ENCODE data around the gene DMAP1. TPM values are rescaled to one million over a fixed set of nuclear protein-coding genes. Genes with fewer than 3 reads are reported as not detected.

DMAP1 gene
- total RNA-seq, 1 donor from 2014 or later, result 54.6 TPM

DNA sequence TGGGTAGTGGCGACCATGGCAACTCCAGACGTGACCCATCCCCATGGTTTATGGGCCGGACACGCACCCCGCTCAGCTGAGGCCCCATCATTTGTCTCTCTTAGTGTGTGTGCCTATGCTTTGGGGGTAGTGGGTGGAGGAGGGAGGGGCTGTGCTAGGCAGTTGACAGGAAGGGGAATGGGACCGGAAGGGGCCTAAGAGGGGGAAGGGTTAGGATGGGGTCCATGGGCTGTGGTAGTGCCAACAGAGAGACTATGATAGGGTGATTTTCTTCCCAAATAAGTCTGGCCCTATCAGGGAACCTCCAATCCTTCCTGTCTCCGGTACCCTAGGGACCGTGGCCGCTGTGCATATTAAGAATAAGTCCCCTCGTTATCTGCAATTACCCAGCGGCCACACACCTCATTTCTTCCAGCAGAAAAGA lies 9.9 kb downstream of the DMAP1 start:
- no peaks in the 10 kb centered on the region for H3K27me3 Mint-ChIP-seq
- H3K4me1 Mint-ChIP-seq (ENCODE audit: unreplicated experiment), result peaks cover 13% of the 10 kb centered on the region
- no peak overlapping the region for H3K27ac Mint-ChIP-seq
- H3K36me3 Mint-ChIP-seq, result peaks cover 15% of the 10 kb centered on the region
- H3K9me3 Mint-ChIP-seq, result no peaks in the 10 kb centered on the region
- no peak for DNase-seq (ENCODE audit: extremely low spot score, unreplicated experiment)
- no peak overlapping the region for H3K4me3 Mint-ChIP-seq
- TF ChIP-seq, protein P1, sequence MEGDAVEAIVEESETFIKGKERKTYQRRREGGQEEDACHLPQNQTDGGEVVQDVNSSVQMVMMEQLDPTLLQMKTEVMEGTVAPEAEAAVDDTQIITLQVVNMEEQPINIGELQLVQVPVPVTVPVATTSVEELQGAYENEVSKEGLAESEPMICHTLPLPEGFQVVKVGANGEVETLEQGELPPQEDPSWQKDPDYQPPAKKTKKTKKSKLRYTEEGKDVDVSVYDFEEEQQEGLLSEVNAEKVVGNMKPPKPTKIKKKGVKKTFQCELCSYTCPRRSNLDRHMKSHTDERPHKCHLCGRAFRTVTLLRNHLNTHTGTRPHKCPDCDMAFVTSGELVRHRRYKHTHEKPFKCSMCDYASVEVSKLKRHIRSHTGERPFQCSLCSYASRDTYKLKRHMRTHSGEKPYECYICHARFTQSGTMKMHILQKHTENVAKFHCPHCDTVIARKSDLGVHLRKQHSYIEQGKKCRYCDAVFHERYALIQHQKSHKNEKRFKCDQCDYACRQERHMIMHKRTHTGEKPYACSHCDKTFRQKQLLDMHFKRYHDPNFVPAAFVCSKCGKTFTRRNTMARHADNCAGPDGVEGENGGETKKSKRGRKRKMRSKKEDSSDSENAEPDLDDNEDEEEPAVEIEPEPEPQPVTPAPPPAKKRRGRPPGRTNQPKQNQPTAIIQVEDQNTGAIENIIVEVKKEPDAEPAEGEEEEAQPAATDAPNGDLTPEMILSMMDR (conservative IDR thresholded peaks at IDR 0.05), result no peak

DNA sequence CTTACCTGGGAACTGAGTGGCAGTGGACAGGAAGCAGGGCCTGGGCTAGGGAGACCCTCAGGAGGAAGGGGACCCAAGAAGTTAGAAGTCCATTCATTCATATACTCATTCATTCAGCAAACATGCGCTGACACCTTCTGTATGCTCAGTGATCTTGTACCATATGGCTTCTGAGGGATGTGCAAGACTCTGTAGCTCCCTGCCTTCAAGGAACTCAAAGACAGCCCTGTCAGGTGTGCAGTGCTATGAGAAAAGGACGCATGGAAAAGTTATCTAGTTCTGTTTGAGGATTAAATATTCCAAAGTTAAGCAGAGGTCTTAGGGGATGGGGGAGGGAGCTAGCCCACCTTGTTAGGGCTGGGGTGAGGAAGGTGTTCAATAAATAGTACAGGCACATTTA lies 12.5 kb downstream of the DMAP1 start:
- TF ChIP-seq, protein P1 (conservative IDR thresholded peaks at IDR 0.05), result no peak
- DNase-seq (ENCODE audit: extremely low spot score, unreplicated experiment), result no peak
- Mint-ChIP-seq H3K36me3 (peaks cover 16% of the 10 kb centered on the region), H3K4me1 (ENCODE audit: unreplicated experiment) (peaks cover 9% of the 10 kb centered on the region), H3K9me3 (no peaks in the 10 kb centered on the region), H3K27me3 (no peaks in the 10 kb centered on the region), H3K27ac (no peak overlapping the region), H3K4me3 (no peak overlapping the region)

DNA sequence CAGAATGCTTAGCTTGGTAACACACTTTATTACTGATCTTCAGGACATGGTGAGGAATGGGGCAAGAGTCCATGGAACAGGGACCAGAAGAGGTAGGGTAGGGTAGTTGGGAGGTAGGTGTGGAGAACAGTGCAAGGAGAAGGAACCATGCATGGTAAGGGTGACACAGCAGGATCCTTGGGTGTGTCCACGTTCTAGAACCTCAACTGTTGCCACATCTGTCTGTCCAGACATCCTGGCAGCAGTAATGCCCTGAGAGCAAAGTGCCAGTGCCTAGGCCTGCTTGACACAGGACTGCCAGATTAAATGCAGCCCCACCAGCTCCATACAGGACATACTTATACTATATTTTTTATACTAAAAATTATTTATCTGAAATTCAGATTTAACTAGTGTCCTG lies 13.9 kb downstream of the DMAP1 start:
- Mint-ChIP-seq H3K27ac (no peak overlapping the region), H3K4me3 (no peak overlapping the region), H3K36me3 (peaks cover 19% of the 10 kb centered on the region), H3K27me3 (no peaks in the 10 kb centered on the region), H3K4me1 (ENCODE audit: unreplicated experiment) (peaks cover 9% of the 10 kb centered on the region), H3K9me3 (no peaks in the 10 kb centered on the region)
- TF ChIP-seq, protein P1 (conservative IDR thresholded peaks at IDR 0.05), result no peak
- no peak for DNase-seq (ENCODE audit: extremely low spot score, unreplicated experiment)

DNA sequence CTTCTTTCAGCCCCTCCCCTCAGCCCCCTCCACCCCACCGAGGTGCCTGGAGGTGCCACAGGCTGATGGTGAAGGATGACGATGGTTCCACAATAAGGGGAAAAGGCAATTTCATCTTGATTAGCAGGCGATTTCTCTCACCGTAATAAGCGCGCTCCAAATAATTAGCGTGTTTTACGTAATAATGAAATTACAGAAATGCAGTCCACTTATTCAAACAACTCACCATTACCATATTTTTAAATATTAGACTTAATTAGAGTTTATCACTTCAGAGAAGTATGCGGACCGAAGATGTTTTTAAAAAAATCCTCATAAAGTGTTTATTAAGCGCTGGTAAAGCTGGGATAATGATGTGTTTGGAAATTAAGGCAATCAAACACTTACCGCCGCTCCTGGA lies 14.9 kb downstream of the DMAP1 start:
- Mint-ChIP-seq H3K27ac (no peak overlapping the region), H3K9me3 (no peaks in the 10 kb centered on the region), H3K4me1 (ENCODE audit: unreplicated experiment) (peaks cover 9% of the 10 kb centered on the region), H3K4me3 (no peak overlapping the region), H3K36me3 (peaks cover 24% of the 10 kb centered on the region), H3K27me3 (no peaks in the 10 kb centered on the region)
- DNase-seq (ENCODE audit: extremely low spot score, unreplicated experiment), result no peak
- TF ChIP-seq, protein P1 (conservative IDR thresholded peaks at IDR 0.05), result no peak

DNA sequence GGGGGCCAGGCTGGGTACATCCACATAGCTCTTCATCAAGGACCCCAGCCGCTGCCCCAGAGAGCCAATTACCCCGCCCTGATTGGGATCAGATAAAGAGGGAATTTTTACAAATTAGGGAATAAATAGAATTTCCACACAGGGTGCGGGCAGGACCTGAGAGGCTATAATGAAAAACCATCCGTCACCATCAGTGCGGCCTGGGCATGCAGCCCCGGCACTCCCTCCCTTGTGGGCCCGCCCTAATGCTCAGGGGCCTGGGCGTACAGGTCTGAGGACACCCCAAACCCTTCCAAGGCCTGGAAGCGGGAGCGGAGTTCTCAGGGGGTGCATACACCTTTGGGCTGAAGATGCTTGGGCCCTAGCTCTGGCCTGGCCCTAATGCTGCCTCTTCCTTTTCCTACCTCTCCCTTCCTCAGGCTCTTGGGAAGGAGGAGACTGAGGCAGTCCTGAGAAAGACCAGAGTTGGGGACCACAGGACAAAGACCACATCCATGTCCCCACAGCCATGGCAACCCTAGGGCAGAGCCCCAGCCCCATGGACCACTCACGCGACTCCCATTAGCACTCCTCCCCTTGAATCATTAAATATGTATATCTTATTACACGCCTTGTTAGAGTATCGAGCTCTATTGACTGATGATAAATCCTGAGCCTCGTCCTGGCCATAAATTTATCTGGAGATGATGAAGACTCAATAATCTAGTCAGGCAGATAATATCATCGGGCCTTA lies 16.3 kb downstream of the DMAP1 start:
- Mint-ChIP-seq H3K27ac (no peak overlapping the region), H3K36me3 (peaks cover 27% of the 10 kb centered on the region), H3K4me3 (no peak overlapping the region), H3K27me3 (no peaks in the 10 kb centered on the region), H3K4me1 (ENCODE audit: unreplicated experiment) (peaks cover 4% of the 10 kb centered on the region), H3K9me3 (no peaks in the 10 kb centered on the region)
- TF ChIP-seq, protein P1 (conservative IDR thresholded peaks at IDR 0.05), result no peak
- DNase-seq (ENCODE audit: extremely low spot score, unreplicated experiment), result no peak

All from type B pancreatic cell (in vitro differentiated cells).